MCF 10A (cell line): ENCODE results near the gene NDUFB5. TPM values are rescaled to one million over a fixed set of nuclear protein-coding genes. Genes with fewer than 3 reads are reported as not detected.
A peak's percentile ranks its signal among the peaks of the same experiment; 100 is the strongest.

Source experiments
- BruUV-seq: library from RNA; stranded (reverse); fragments of 400-500 nt; replicated peaks from 2 replicates; lab custom pipeline; 2021; lab: Mats Ljungman, UMichigan
- CTCF ChIA-PET: fragments of 300-600 bp; sonication (Branson Sonifier 250); formaldehyde crosslinking; extraction: SDS; loops from one replicate; lab custom pipeline; 2021; ENCODE audit warnings: antibody characterized with exemption, inconsistent platforms; lab: Yijun Ruan, JAX
- POLR2A ChIA-PET: fragments of 300-600, 350-650 bp; sonication (Branson Sonifier 250); formaldehyde crosslinking; extraction: SDS; loops from one replicate; lab custom pipeline; 2020; ENCODE audit warnings: antibody characterized with exemption, inconsistent platforms; lab: Yijun Ruan, JAX
- DNase-seq: peaks from one replicate; pipeline ENCODE4 v3.0.0-alpha.2; 2018; ENCODE audit not compliant: unreplicated experiment
- H3K27ac Mint-ChIP-seq: one replicate; pipeline ENCODE4 v1.8.0; 2022; ENCODE audit warnings: mild to moderate bottlenecking, low read depth, mixed read lengths; ENCODE audit not compliant: unreplicated experiment
- H3K27me3 Mint-ChIP-seq: one replicate; pipeline ENCODE4 v1.8.0; 2022; ENCODE audit warnings: mixed read lengths; ENCODE audit not compliant: insufficient read depth, unreplicated experiment
- H3K36me3 Mint-ChIP-seq: one replicate; pipeline ENCODE4 v1.8.0; 2022; ENCODE audit warnings: mild to moderate bottlenecking, moderate library complexity, mixed read lengths; ENCODE audit not compliant: insufficient read depth, unreplicated experiment
- H3K4me1 Mint-ChIP-seq: one replicate; pipeline ENCODE4 v1.8.0; 2022; ENCODE audit warnings: mixed read lengths; ENCODE audit not compliant: insufficient read depth, unreplicated experiment
- H3K4me3 Mint-ChIP-seq: one replicate; pipeline ENCODE4 v1.8.0; 2022; ENCODE audit warnings: mild to moderate bottlenecking, moderate library complexity, mixed read lengths; ENCODE audit not compliant: unreplicated experiment
- H3K9me3 Mint-ChIP-seq: one replicate; pipeline ENCODE4 v1.8.0; 2022; ENCODE audit warnings: mixed read lengths; ENCODE audit not compliant: unreplicated experiment
- CTCF ChIP-seq: fragments of 200-600 bp; IDR thresholded peaks from one replicate; pipeline ENCODE4 v1.8.0; 2022; ENCODE audit warnings: antibody characterized with exemption, mild to moderate bottlenecking; ENCODE audit not compliant: unreplicated experiment
- intact Hi-C: fragments of 100-400 bp; cut with micrococcal nuclease; formaldehyde crosslinking; loops from 2 replicates; pipeline ENCODE4 v1.14.1; 2022
- total RNA-seq: library from RNA; stranded (reverse); gene quantifications from 2 replicates; pipeline ENCODE4 v1.2.3, GENCODE V29; 2022

The NDUFB5 gene
- total RNA-seq, 1 experiment from 2014 or later = 115 TPM

DNA sequence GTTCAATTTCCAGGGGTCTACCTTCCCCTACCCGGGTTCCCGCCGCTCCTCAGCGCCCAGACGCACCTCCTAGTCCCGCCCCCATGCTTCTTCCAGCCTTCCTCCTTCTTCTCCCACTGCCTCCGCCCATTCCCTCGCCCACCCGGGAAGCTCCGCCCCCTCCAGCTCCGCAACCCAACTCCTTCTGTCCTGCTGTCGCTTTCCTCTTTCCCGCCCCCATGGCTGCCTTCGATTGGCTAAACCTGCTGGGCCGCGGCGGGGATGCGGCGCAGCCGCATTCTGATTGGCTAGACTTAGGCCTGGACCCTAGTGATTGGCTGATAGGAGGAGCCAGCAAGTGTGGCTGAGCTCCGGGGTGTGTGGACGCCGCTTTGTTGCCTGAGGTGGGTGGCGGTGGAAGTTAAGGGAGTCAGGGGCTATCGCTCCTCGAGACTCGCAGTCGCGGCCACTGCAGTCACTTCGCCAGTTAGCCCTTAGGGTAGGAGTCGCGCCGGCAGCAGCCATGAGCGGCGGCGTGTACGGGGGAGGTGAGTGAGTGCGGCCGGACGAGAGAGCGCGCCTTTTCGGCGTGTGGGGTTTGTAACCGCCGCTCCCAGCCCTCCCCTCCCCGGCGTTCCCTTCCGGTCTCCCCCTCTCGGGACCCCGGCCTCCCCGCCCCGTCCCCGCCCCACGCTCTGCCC lies 41.9 kb upstream of the NDUFB5 start, which contains the start of gene ACTL6A:
Gene ACTL6A (plus strand): TSS at position 336 of the 680 bp plus-strand sequence. CDS start 167 bp downstream, at position 503.
- Mint-ChIP-seq H3K9me3 (no peaks in the 10 kb centered on the region), H3K27ac (peak within 1 kb of the TSS; percentile 76), H3K36me3 (no peaks in the 10 kb centered on the region), H3K4me1 (peaks cover 19% of the 10 kb centered on the region), H3K4me3 (peak within 1 kb of the TSS; percentile 97), H3K27me3 (no peaks in the 10 kb centered on the region)
- ChIA-PET CTCF (interaction anchor here (0.6 to 1.6 kb wide), 7 partner anchors 11 to 1904 kb away, joined by 3 to 4 read pairs (median 3); partner anchors contain the start of gene GNB4), POLR2A (interaction anchor here (0.6 to 3.1 kb wide), 27 partner anchors 17 to 525 kb away, joined by 3 to 40 read pairs (median 4); partner anchors contain the start of genes GNB4, MFN1, MRPL47 and NDUFB5)
- peak; percentile 100 for DNase-seq
- BruUV-seq = no TSS peak
- intact Hi-C loops = no loop called here
- no peak for TF ChIP-seq CTCF

GRCh38 chr3:179563271-179563783 lies 41.3 kb upstream of the NDUFB5 start:
- CTCF ChIA-PET = no interaction called here
- POLR2A ChIA-PET = interaction anchor here (0.7 to 3.1 kb wide), 13 partner anchors 16 to 414 kb away, joined by 3 to 40 read pairs (median 6); partner anchors contain the start of genes GNB4, MRPL47 and NDUFB5

GRCh38 chr3:179565496-179565895 lies 39.1 kb upstream of the NDUFB5 start:
- H3K4me1 Mint-ChIP-seq = peaks cover 21% of the 10 kb centered on the region
- peaks cover 7% of the 10 kb centered on the region for H3K36me3 Mint-ChIP-seq
- H3K27me3 Mint-ChIP-seq = no peaks in the 10 kb centered on the region
- peak overlapping the region; percentile 56 for H3K27ac Mint-ChIP-seq
- BruUV-seq = no TSS peak
- CTCF ChIA-PET = interaction anchor here (0.6 to 1.5 kb wide), 2 partner anchors 119 to 146 kb away, joined by 3 read pairs; no protein-coding TSS in a partner anchor
- no peaks in the 10 kb centered on the region for H3K9me3 Mint-ChIP-seq
- DNase-seq = no peak
- intact Hi-C loops = no loop called here
- POLR2A ChIA-PET = interaction anchor here (0.7 to 1.0 kb wide), 2 partner anchors 10 to 26 kb away, joined by 3 read pairs; no protein-coding TSS in a partner anchor
- H3K4me3 Mint-ChIP-seq = no peak overlapping the region
- no peak for TF ChIP-seq CTCF

More at GRCh38 chr3:179563271-179563783, 41.3 kb upstream of the NDUFB5 start:
- peak; percentile 37 for TF ChIP-seq CTCF
- intact Hi-C loops = no loop called here
- H3K27me3 Mint-ChIP-seq = no peaks in the 10 kb centered on the region
- peak overlapping the region; percentile 97 for H3K4me3 Mint-ChIP-seq
- peak; percentile 84 for DNase-seq
- H3K9me3 Mint-ChIP-seq = no peaks in the 10 kb centered on the region
- BruUV-seq = no TSS peak
- H3K4me1 Mint-ChIP-seq = peaks cover 19% of the 10 kb centered on the region
- H3K27ac Mint-ChIP-seq = peak overlapping the region; percentile 76
- no peaks in the 10 kb centered on the region for H3K36me3 Mint-ChIP-seq

- no peak overlapping the region for H3K27ac Mint-ChIP-seq
- H3K27me3 Mint-ChIP-seq = no peaks in the 10 kb centered on the region
- no peaks in the 10 kb centered on the region for H3K9me3 Mint-ChIP-seq
- DNase-seq = no peak
- intact Hi-C loops = no loop called here
- H3K4me3 Mint-ChIP-seq = no peak overlapping the region
- BruUV-seq = no TSS peak
- TF ChIP-seq CTCF = no peak
- H3K4me1 Mint-ChIP-seq = no peaks in the 10 kb centered on the region
- H3K36me3 Mint-ChIP-seq = peaks cover 84% of the 10 kb centered on the region
- CTCF ChIA-PET = no interaction called here
- POLR2A ChIA-PET = no interaction called here
Observed at GRCh38 chr3:179580992-179581391, 23.6 kb upstream of the NDUFB5 start.
